Erythroblast (primary cell): ENCODE measurements around the gene SPARC.
"Not testable (repeated sequence)": the region's sequence is repeated elsewhere in the genome, so short reads cannot be mapped to it uniquely, and the experiment has no call there.

Experiments used
- GATA1 ChIP-seq: IDR thresholded peaks from 2 replicates; pipeline ENCODE4 v1.6.1; 2011; ENCODE audit warnings: low read depth, mild to moderate bottlenecking, control low read depth, low read length, moderate library complexity
- POLR2A ChIP-seq: IDR thresholded peaks from 2 replicates; pipeline ENCODE4 v1.6.1; 2011; ENCODE audit warnings: mild to moderate bottlenecking, low read length

DNA sequence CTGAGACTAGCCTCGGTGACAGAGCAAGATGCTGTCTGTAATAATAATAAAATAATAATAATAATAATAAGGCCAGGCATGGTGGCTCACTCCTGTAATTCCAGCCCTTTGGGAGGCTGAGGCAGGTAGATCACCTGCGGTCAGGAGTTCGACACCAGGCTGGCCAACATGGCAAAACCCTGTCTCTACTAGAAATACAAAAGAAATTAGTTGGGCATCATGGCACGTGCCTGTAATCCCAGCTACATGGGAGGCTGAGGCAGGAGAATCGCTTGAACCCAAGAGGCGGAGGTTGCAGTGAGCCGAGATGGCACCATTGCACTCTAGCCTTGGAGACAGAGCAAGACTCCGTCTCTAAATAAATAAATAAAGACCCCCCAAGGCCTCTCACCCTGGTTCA is 2.9 kb upstream of the SPARC start:
- TF ChIP-seq POLR2A, GATA1: not testable (repeated sequence)
